GM18520 (cell line): Measurements from ENCODE around the gene CD84.
"Not testable (repeated sequence)": the region's sequence is repeated elsewhere in the genome, so short reads cannot be mapped to it uniquely, and the experiment has no call there.

ENCODE experiments used
- ATAC-seq: cut with Tn5 transposase; IDR thresholded peaks from one replicate; pipeline ENCODE4 v1.9.1; 2021; ENCODE audit not compliant: unreplicated experiment

The CD84 gene

GRCh38 chr1:160610569-160611242, 31.4 kb upstream of the CD84 start:
- no peak for ATAC-seq

GRCh38 chr1:160608941-160609340, 29.6 kb upstream of the CD84 start:
- ATAC-seq: no peak

DNA sequence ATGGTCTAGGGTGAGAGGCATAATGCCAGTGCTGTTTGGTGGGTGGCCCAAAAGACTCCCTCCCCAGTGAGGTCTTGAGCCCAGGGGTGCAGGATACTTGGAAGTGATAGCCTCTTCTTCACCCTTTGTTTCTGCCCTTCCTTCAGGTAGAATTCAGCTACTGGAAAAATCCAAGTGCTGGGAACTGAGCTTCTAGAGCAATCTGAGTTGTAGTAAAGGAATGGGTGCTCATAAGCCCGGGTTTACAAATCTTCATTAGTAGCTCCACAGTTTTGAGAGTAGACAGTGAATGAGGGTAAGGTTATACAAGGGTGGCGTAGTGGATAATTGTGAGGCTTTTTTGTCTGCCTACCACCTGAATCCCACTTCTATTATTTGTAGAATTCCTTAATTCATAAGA, 29.2 kb upstream of the CD84 start:
- no peak for ATAC-seq

GRCh38 chr1:160608057-160608456, 28.8 kb upstream of the CD84 start:
- no peak for ATAC-seq

GRCh38 chr1:160607672-160608032, 28.4 kb upstream of the CD84 start:
- ATAC-seq: no peak

DNA sequence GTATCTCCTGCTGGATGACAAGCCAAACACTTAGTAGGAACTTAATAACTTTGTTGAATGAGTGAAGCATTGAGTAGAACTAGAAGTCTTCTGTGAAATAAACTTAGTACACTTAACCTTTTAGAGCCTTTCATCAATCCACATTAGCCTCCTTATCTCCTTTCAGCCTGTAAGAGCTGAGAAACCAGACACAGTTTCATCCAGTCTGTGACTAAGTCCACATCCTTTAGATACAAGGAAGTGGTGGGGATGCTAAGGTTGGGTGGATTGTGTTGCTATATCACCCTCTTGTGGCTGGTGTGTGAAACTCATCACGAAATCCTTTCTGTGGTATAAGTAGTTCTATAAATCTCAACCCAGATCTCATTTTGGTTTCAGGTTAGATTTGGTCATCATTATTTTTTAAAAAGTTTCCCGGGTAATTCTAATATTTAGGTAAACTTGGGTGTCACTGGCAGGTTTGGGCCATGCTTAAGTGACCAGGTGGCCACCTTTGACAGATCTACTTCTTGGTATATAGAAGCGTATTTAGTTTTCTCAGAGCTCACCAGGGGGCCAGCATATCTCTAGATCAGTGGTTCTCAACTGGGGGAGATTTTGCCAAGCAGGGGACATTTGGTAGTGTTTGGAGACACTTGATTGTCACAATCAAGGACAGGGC, 27.8 kb upstream of the CD84 start:
- peak; percentile 70 for ATAC-seq

DNA sequence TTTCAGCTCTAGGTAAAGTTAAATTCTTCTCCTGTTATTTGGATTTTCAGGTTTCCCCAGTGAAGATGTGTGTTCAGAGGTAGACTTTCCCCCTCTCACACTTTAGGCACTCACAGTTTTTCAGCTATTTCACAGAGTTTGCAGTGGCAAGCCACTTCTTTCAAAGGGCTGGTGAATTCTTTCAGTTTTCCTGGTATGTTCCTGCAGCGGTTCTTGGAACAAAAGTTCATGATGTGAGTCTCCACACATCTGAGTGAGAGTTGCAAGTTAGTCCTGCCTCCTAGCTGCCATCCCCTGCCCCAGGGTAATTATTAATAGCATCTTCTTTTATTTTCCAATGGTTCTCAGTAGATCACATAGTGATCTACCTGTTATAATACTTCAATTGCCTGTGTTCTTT, 27.3 kb upstream of the CD84 start:
- no peak for ATAC-seq

DNA sequence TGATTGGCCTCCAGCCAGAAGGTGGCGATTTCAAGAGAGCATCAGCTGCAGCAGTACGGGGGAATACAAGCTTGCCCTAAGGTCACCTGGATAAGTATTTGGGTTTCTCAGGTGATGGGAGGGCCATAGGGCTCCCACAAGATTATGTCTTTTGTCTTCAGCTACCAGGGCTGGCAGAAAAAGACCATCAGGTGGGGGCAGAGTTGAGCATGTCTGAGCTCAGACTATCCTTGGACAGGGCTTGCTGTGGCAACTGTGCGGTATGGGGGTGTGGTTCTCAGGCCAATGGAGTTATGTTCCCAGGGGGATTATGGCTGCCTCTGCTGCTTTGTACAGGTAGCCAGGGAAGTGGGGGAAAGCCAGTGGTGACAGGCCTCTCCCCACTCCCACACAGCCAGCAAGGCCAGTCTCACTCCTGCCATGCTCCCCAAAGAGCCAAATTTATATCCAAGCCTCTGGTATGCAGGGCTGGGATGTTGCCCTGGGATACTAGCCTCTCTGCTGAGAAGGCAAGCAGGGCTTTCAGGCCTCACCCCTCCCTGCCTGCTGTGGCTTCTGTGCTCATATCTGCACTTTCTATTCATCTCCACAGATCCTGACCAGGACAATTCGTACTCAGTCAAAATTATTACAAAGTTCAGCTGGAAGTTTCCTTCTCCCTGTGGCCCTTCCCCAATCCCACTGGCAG, 26.6 kb upstream of the CD84 start:
- no peak for ATAC-seq

- no peak for ATAC-seq
These were observed 25.9 kb upstream of the CD84 start for GRCh38 chr1:160605205-160605604.

DNA sequence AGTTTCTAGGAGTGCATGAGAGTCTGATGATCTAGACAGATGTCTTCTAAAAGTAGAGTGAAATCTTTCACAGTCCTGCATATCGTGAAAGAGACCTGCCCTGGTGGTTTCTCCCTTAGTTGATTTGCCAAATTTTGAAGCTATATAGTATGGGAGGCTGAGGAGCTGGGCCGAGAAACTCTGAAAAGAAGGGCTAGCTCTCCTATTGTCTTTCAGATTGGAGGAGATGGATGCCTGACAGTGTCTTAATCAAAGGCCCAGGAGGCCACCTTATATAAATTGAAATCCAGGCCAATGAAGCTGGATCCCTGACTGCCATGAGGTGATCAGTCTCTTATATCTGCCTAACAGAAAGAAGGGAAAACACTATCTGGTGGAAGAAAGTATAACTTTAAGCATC, 18.4 kb upstream of the CD84 start:
- ATAC-seq: no peak

GRCh38 chr1:160597051-160597450, 17.8 kb upstream of the CD84 start:
- ATAC-seq: no peak

DNA sequence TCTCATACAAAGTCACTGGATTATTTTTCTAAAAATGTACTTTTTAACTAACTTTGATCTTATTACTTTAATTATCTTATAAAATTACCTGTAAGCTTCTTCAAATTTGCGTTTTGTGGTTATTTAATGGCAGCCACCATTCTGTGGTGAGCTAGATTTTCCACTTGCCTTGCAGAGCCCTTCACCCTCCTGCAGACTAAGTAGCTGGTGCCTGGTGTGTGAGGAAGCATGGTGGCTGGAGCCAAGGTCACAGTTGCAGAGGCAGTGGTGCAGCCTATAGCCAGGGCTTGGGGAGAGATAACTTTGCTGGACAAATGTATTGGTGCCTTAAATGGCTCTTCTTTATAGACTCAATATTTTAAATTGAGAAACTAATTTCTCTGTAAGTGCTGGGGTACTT, 11.2 kb upstream of the CD84 start:
- no peak for ATAC-seq

DNA sequence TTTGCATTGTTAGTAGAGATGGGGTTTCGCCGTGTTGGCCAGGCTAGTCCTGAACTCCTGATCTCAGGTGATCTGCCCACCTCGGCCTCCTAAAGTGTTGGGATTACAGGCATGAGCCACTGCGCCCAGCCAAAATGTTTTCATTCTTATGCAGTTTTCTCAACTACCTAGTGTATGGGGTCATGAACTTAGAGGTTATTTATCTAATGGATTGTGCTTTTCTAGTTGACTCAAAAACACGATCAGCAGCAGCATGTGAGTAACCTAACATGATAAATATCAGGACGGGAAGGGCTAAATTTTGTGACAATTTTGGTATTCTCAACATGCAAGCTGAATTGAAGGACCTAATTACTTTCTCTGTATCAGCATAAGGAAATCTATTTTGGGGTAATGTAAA, 9.2 kb upstream of the CD84 start:
- ATAC-seq: no peak

DNA sequence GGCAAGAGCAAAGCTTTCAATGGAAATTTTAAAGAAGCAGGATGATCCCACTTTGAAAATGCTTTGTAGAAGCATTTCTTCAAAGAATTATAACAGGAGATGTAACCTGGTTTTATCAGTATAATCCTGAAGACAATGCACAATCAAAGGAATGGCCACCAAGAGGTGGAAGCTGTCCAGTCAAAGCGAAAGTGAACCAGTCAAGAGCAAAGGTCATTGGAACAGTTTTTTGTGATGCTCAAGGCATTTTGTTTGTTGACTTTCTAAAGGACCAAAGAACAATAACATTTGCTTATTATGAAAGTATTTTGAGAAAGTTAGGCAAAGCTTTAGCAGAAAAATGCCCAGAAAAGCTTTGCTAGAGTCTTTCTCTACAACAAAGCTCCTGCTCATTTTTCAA, 5.5 kb upstream of the CD84 start:
- ATAC-seq: no peak

GRCh38 chr1:160582976-160583375, 3.7 kb upstream of the CD84 start:
- not testable (repeated sequence) for ATAC-seq

GRCh38 chr1:160581961-160582360, 2.7 kb upstream of the CD84 start:
- ATAC-seq: no peak

DNA sequence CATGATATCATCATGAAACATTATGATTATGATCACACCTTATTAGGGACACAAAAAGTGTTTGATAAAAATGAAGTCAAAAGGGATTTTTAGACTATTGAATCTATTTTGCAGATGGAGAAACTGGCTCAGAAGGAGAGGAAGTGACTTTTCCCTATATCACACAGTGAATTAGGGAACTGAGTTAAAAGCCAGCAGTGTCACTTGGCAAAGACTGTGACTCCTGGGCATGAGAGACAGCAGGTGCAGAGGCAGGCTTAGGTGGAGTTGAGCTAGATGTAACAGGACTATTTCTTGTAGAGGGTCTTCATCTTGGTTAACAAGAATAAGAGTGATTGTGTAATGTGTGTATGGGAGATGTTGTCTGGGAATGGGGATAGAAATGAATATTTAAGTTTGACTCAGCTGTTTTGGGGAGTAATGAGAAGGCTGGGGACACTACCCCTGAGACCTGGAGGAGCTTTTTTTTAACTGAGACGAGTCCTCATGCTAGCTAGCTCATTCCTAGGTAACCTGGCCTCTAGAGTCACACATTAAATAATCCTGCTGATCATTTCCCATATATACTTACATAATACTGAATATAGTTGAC, 1.0 kb upstream of the CD84 start:
- no peak for ATAC-seq

DNA sequence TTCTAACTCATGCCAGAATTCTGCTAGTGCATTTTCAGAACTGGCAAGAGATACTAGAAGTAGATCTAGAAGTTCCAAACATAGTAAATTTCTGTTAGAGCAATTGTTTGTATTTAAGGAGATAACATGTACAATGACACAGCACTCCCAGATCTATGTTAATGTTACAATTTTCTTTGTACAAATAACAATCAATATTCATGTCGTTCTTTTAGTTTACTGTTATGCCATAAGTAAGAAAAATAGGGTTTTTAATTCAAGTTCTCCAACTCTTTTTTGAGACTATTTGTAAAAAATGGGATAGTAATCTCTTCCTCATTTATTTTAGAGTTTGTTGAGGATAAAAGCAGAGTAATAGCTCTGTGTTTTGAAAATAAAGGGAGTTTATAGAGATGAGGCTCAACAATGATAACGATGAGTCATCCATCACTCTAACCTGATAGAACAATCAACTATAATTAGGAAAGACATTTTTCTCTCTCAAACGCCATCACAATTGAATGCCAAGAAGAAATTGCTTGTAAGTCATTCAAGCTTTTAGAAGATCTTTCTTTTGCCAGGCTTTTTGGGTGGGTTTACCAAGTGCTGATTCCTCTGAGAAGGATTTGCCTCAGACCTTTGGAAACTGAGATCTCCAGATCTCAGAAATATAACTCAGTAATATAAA, 638 bp downstream of the CD84 start:
- ATAC-seq: no peak

- ATAC-seq: no peak
These were observed 1.1 kb downstream of the CD84 start for GRCh38 chr1:160578175-160578524.

DNA sequence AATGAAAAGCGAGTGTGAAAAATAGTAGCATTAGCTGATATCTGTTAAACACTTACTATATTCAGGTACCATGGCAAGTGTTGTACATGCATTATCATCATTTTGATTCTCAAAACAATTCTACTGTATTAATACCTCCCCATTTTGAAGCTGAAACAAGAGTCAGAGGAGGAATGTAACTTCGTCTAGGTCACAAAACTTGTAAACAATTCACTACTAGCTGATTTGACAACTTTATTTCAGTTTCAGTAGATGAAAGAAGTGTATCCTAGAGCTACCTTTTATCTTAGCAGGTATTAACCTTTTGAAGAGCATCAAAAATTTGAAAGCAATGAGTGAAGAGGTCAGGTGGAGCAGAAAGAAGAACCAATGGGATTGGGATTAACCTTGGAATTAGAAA, 1.6 kb downstream of the CD84 start:
- ATAC-seq: no peak

- no peak for ATAC-seq
These were observed 2.4 kb downstream of the CD84 start for GRCh38 chr1:160576884-160577283.

DNA sequence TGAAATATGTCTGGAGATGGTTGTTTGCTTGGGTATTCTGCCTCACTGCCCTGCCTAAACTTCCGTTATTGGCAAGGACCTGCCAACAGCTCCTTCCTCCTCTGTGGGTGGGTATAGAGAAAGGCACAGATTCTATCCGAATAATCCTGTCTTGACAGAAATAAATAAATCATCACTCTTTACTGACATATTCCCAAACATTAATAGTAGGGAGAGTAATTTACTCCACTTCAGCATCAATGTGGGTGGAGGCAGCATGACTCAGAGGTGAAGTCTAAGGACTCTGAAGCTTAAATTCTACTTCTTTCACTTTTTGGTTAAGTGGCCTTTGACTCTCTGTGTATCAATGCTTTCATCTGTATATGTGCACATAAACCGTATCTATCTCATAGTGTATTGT, 2.9 kb downstream of the CD84 start:
- ATAC-seq: no peak
